OCI-LY3 (cell line): ENCODE measurements around the gene LPCAT1.

Experiments used
- EZH2phosphoT487 ChIP-seq: fragments of 200-600 bp; shearing (Covaris generic); IDR thresholded peaks from 2 replicates; pipeline ENCODE4 v1.6.1; 2018; ENCODE audit warnings: antibody characterized with exemption, mixed run types, low read depth
- TF ChIP-seq, protein P1 (sequence below): fragments of 200-600, 300-600 bp; sonication (generic); IDR thresholded peaks from 2 replicates; pipeline ENCODE4 v1.5.1; 2014; ENCODE audit warnings: antibody characterized with exemption, low read length, low read depth

DNA sequence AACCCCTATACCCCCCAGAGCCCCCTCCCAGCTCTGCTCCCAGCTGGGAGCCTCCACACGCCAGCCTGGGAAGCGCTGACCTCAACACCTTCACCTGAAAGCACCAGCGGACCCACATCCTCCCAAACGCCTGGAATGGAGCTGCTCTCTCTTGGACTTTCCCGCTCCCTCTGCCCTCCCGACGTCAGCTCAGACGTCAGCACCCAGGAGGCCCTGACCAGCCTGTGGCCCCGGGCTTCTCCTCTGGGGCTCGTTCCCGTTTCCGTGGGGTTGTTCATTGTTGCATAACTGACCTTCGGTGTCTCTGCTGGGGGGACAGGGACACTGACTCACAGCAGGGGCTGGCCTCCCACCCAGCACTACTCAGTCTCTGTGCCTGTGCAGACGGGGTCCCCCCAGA, 43.5 kb downstream of the LPCAT1 start:
- TF ChIP-seq, protein P1, sequence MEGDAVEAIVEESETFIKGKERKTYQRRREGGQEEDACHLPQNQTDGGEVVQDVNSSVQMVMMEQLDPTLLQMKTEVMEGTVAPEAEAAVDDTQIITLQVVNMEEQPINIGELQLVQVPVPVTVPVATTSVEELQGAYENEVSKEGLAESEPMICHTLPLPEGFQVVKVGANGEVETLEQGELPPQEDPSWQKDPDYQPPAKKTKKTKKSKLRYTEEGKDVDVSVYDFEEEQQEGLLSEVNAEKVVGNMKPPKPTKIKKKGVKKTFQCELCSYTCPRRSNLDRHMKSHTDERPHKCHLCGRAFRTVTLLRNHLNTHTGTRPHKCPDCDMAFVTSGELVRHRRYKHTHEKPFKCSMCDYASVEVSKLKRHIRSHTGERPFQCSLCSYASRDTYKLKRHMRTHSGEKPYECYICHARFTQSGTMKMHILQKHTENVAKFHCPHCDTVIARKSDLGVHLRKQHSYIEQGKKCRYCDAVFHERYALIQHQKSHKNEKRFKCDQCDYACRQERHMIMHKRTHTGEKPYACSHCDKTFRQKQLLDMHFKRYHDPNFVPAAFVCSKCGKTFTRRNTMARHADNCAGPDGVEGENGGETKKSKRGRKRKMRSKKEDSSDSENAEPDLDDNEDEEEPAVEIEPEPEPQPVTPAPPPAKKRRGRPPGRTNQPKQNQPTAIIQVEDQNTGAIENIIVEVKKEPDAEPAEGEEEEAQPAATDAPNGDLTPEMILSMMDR = no peak
- no peak for TF ChIP-seq EZH2phosphoT487
